HG02852 (cell line): ENCODE measurements around the gene SULT4A1.
"Not testable (repeated sequence)": the region's sequence is repeated elsewhere in the genome, so short reads cannot be mapped to it uniquely, and the experiment has no call there.

Experiments used
- ATAC-seq: cut with Tn5 transposase; IDR thresholded peaks from one replicate; pipeline ENCODE4 v1.9.1; 2021; ENCODE audit warnings: mild to moderate bottlenecking, moderate library complexity; ENCODE audit not compliant: unreplicated experiment

The SULT4A1 gene

GRCh38 chr22:43887391-43887790 is 25.1 kb upstream of the SULT4A1 start:
- no peak for ATAC-seq

GRCh38 chr22:43886231-43886630 is 23.9 kb upstream of the SULT4A1 start:
- no peak for ATAC-seq

GRCh38 chr22:43885786-43886185 is 23.5 kb upstream of the SULT4A1 start:
- ATAC-seq: no peak

- ATAC-seq: no peak
Observed at GRCh38 chr22:43885319-43885671, 23.0 kb upstream of the SULT4A1 start.

- peak; percentile 64 for ATAC-seq
Observed at GRCh38 chr22:43884600-43885318, 22.4 kb upstream of the SULT4A1 start.

GRCh38 chr22:43883719-43884415 is 21.6 kb upstream of the SULT4A1 start:
- ATAC-seq: no peak

GRCh38 chr22:43883012-43883661 is 20.8 kb upstream of the SULT4A1 start:
- ATAC-seq: no peak

- ATAC-seq: no peak
Observed at GRCh38 chr22:43882122-43882767, 19.9 kb upstream of the SULT4A1 start.

GRCh38 chr22:43881091-43882061 is 19.1 kb upstream of the SULT4A1 start:
- no peak for ATAC-seq

GRCh38 chr22:43880541-43880991 is 18.3 kb upstream of the SULT4A1 start:
- no peak for ATAC-seq

GRCh38 chr22:43879901-43880540 is 17.7 kb upstream of the SULT4A1 start:
- ATAC-seq: no peak

GRCh38 chr22:43878831-43879550 is 16.7 kb upstream of the SULT4A1 start:
- ATAC-seq: no peak

- ATAC-seq: no peak
Observed at GRCh38 chr22:43878079-43878795, 15.9 kb upstream of the SULT4A1 start.

- ATAC-seq: no peak
Observed at GRCh38 chr22:43876866-43877509, 14.7 kb upstream of the SULT4A1 start.

GRCh38 chr22:43869799-43870198 is 7.5 kb upstream of the SULT4A1 start:
- no peak for ATAC-seq

GRCh38 chr22:43869001-43869400 is 6.7 kb upstream of the SULT4A1 start:
- not testable (repeated sequence) for ATAC-seq

GRCh38 chr22:43867839-43868635 is 5.7 kb upstream of the SULT4A1 start:
- ATAC-seq: no peak
